ENCODE measurements around the gene RNF213.
"Not testable (repeated sequence)": the region's sequence is repeated elsewhere in the genome, so short reads cannot be mapped to it uniquely, and the experiment has no call there.

Gene RNF213

DNA sequence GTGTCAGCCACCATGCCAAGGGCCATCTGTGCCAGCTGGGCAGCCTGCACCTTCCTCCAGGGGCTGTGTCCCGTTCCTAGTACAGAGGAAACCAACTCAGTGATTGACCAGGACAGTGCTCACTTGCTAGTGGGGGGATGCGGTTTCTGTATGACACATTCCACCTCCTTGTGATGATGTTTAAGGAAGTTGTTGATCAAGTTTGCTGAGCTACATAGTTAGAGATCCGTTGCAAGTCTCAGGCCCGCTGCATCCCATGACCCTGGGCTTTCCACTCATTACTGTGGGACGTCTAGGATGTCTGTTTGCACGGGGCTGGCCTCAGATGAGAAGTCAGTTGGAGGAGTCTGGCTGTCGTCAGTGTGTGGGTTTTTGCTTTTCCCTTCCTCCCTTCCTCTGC is 33.6 kb downstream of the RNF213 start:
- TF ChIP-seq, protein P1, sequence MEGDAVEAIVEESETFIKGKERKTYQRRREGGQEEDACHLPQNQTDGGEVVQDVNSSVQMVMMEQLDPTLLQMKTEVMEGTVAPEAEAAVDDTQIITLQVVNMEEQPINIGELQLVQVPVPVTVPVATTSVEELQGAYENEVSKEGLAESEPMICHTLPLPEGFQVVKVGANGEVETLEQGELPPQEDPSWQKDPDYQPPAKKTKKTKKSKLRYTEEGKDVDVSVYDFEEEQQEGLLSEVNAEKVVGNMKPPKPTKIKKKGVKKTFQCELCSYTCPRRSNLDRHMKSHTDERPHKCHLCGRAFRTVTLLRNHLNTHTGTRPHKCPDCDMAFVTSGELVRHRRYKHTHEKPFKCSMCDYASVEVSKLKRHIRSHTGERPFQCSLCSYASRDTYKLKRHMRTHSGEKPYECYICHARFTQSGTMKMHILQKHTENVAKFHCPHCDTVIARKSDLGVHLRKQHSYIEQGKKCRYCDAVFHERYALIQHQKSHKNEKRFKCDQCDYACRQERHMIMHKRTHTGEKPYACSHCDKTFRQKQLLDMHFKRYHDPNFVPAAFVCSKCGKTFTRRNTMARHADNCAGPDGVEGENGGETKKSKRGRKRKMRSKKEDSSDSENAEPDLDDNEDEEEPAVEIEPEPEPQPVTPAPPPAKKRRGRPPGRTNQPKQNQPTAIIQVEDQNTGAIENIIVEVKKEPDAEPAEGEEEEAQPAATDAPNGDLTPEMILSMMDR (conservative IDR thresholded peaks at IDR 0.05; ENCODE audit: low read depth, low read length): no peak
- no peak overlapping the region for H3K4me3 ChIP-seq (ENCODE audit: low read length)
- no peak for DNase-seq (ENCODE audit: low read depth)

DNA sequence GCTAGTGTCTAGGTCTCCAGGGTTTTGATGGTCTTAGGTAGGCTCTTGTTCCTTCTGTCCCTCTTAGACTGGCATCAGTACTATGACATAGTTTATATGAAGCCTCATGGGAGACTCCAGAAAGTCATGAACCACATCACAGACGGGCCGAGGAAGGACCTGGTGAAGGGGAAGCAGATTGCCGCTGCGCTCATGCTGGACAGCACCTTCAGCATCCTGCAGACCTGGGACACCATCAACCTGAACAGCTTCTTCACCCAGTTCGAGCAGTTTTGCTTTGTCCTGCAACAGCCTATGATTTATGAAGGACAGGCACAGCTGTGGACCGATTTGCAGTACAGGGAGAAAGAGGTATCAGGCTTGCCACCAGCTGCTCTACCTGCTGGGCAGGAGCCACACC is 34.0 kb downstream of the RNF213 start:
- no peak overlapping the region for H3K4me3 ChIP-seq (ENCODE audit: low read length)
- DNase-seq (ENCODE audit: low read depth): no peak
- TF ChIP-seq, protein P1 (conservative IDR thresholded peaks at IDR 0.05; ENCODE audit: low read depth, low read length): no peak

DNA sequence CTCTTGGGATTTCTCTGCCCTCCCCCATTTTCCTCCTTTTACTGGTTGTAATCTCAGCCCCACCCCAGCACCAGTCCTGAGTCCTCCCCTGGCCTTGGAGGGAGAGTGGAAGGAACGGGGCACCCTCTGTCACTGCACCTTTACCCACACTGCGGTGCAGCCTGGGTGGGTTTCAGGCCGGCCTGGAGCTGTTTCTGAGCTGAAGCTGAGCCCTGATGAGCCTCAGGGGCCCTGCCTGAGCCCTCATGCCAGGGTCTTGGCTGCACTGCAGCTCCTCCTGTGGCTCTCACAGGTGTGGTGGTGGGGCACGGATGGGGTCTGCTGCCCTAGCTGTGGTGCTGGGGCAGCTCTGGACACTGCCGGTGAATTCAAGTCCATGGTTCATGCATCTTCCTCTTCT is 34.5 kb downstream of the RNF213 start:
- TF ChIP-seq, protein P1 (conservative IDR thresholded peaks at IDR 0.05; ENCODE audit: low read depth, low read length): no peak
- H3K4me3 ChIP-seq (ENCODE audit: low read length): no peak overlapping the region
- no peak for DNase-seq (ENCODE audit: low read depth)

DNA sequence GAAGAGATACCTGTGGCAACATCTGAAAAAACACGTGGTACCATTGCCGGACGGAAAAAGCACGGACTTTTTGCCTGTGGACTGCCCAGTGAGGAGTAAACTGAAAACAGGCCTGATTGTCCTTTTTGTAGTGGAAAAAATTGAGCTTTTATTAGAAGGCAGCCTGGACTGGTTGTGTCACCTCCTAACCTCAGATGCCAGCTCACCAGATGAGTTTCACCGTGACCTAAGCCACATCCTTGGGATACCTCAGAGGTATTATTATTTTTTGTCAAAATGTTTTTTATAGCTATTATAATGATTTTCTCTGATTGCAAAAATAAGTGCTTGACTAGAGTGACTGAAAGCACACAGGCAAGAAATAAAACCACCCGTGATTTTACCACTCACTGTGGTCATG is 34.9 kb downstream of the RNF213 start:
- no peak overlapping the region for H3K4me3 ChIP-seq (ENCODE audit: low read length)
- no peak for DNase-seq (ENCODE audit: low read depth)
- TF ChIP-seq, protein P1 (conservative IDR thresholded peaks at IDR 0.05; ENCODE audit: low read depth, low read length): no peak

DNA sequence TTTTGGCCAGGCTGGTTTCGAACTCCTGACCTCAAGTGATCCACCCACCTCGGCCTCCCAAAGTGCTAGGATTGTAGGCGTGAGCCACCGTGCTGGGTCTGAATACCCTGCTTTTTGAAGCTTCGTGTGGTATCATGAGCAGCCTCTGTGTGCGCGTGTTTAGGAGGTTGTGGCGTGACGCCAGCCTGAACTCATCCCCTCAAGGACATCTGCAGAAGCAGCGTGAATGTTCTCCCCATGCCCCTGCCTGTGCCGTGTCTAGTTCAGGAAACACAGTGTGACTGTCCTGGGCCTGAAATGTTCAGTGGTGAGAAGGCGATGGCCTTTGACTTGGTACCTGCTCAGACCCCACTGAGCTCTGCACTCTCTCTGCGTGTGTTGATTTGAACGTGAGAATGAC is 35.6 kb downstream of the RNF213 start:
- TF ChIP-seq, protein P1 (conservative IDR thresholded peaks at IDR 0.05; ENCODE audit: low read depth, low read length): no peak
- no peak overlapping the region for H3K4me3 ChIP-seq (ENCODE audit: low read length)
- no peak for DNase-seq (ENCODE audit: low read depth)

DNA sequence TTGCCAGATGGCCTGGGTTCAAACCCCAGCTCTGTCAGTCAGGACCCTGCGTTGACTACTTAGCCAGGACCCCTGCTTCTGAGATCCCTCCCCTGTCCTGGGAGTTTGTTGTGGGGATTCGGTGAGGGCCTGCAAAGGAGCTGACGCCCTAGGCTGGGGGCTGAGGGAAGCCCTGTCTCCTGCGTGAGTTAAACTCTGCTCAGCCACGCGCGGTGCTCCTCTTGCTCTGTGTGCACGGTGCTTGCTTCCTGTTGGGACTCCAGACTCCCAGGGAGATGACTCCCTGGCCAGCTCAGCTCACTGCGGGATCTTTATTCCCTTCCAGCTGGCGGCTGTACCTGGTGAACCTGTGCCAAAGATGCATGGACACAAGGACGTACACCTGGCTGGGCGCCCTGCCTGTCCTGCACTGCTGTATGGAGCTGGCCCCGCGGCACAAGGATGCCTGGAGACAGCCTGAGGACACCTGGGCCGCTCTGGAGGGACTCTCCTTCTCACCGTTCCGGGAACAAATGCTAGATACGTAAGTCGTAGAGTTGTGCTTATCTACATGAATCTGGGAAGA is 37.4 kb downstream of the RNF213 start:
- TF ChIP-seq, protein P1 (conservative IDR thresholded peaks at IDR 0.05; ENCODE audit: low read depth, low read length): no peak
- H3K4me3 ChIP-seq (ENCODE audit: low read length): no peak overlapping the region

DNA sequence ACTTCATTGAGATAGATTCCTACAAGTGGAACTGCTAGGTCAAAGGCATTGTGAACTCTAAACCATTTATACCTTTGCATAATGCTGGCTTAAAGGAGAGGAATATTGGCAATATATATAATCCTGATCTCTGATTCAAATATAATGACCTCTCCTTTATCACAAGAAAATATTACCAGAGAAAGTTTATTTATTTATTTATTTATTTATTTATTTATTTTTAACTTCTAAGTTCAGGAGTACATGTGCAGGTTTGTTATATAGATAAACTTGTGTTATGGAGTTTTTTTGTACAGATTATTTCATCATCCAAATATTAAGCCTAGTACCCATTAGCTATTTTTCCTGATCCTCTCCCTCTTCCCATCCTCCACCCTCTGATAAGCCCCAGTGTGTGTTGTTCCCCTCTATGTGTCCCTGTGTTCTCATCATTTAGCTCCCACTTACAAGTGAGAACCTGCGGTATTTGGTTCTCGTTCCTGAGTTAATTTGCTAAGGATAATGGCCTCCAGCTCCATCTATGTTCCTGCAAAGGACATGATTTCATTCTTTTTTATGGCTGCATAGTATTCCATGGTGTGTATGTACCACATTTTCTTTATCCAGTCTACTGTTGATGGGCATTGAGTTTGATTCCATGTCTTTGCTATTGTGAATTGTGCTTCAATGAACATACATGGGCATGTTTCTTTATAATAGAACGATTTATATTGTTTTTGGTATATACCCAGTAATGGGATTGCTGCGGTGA is 38.9 kb downstream of the RNF213 start:
- H3K4me3 ChIP-seq (ENCODE audit: low read length); DNase-seq (ENCODE audit: low read depth): not testable (repeated sequence)

More for the DNA sequence above, 37.4 kb downstream of the RNF213 start:
- no peak for DNase-seq (ENCODE audit: low read depth)

DNA sequence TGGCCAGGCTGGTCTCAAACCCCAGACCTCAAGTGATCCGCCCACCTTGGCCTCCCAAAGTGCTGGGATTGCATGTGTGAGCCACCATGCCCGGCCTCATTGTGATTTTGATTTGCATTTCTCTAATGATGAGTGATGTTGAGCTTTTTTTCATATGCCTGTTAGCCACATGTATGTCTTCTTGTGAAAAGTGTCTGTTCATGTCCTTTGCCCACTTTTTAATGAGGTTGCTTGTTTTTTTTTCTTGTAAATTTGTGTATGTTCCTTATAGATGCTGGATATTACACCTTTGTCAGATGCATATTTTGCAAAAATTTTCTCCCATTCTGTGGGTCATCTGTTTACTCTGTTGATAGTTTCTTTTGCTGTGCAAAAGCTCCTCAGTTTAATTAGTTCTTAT is 40.1 kb downstream of the RNF213 start:
- DNase-seq (ENCODE audit: low read depth); H3K4me3 ChIP-seq (ENCODE audit: low read length): not testable (repeated sequence)
